ENCODE results near the gene LARP1B. TPM values are rescaled to one million over a fixed set of nuclear protein-coding genes. Genes with fewer than 3 reads are reported as not detected.
"Not testable (repeated sequence)": the region's sequence is repeated elsewhere in the genome, so short reads cannot be mapped to it uniquely, and the experiment has no call there.

Gene LARP1B
- total RNA-seq, 4 donors from 2014 or later, result 35.1 to 49.2 (median 40.1) TPM

DNA sequence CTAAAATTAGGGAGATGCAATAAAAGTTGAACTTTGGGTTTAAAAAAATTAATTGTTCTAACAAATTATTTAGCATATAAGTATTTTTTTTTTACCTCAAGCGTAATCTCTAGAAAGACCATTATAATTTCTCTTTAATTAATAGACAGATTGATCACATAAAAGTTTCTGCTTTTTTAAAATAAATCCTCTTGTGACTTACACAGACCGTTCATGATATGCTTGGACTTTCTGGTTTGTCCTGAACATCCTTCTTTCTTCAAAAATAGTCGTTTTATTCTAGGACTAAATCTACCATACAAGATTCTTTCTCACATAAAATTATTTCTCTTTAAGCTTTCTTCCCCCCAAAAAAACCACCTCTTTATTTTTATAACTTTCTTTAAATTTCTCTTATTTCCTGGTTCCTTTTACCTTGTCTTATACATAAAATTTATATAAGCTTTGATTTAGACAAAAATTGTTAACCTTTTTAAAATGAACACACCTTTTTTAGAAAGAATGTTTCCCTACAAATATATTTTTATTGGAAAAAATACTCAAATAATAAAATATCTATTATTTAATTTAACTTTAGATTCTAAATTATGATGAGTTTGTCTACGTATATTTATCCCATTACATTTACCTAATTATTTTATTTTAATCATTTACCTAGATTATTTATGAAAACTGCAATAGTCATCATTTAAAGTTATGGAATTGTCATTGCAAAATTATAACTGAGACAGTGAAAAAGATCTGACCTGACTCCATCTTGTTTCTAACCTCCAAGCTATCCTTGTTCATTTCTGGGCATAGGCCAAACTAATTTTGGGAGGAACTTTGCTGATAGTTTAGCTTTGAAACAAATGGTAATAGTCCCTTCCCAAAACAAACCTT lies 188.9 kb downstream of the LARP1B start:
- intact Hi-C loops (cut with DNase I; ENCODE audit: low total_unique reads), result no loop called here
- no peak for DNase-seq
- Histone ChIP-seq H3K36me3 (no peaks in the 10 kb centered on the region), H3K9me3 (peaks cover 0 to 16% of the 10 kb centered on the region in 2 donors), H3K27ac (no peak overlapping the region), H3K27me3 (no peaks in the 10 kb centered on the region), H3K4me1 (no peaks in the 10 kb centered on the region), H3K4me3 (no peak overlapping the region)
- TF ChIP-seq EP300 (IDR thresholded peaks at IDR 0.05; ENCODE audit: low read depth) (no peak), POLR2AphosphoS5 (IDR thresholded peaks at IDR 0.05) (no peak), POLR2A (IDR thresholded peaks at IDR 0.05) (no peak), CTCF (IDR thresholded peaks at IDR 0.05) (no peak)
- WGBS, 2 donors (ENCODE audit: low coverage in 1 of 2), result 73% methylated on average over 4 of the region's 4 CpGs
- in situ Hi-C loops (cut with MboI; ENCODE audit: low pct_ligation_motif_present in 1 of 4, low pct_unique_long_range_greater_than_20kb in 1 of 4, low sequenced_read_pairs in 3 of 4), result no loop called here

- intact Hi-C loops (cut with DNase I; ENCODE audit: low total_unique reads), result no loop called here
- Histone ChIP-seq H3K4me3 (no peak overlapping the region), H3K27ac (no peak overlapping the region), H3K27me3 (no peaks in the 10 kb centered on the region), H3K9me3 (no peaks in the 10 kb centered on the region), H3K4me1 (peaks cover 0 to 6% (median 0%) of the 10 kb centered on the region in 4 donors), H3K36me3 (no peaks in the 10 kb centered on the region)
- in situ Hi-C loops (cut with MboI; ENCODE audit: low pct_ligation_motif_present in 1 of 4, low pct_unique_long_range_greater_than_20kb in 1 of 4, low sequenced_read_pairs in 3 of 4), result no loop called here
- DNase-seq, result no peak
- TF ChIP-seq CTCF (IDR thresholded peaks at IDR 0.05) (no peak), POLR2A (IDR thresholded peaks at IDR 0.05) (no peak), EP300 (IDR thresholded peaks at IDR 0.05; ENCODE audit: low read depth) (no peak), POLR2AphosphoS5 (IDR thresholded peaks at IDR 0.05) (no peak)
- WGBS, 2 donors (ENCODE audit: low coverage in 1 of 2), result 73 to 100% methylated on average over 1 to 3 of the region's 3 CpGs
Measured at GRCh38 chr4:128255906-128256305, 194.8 kb downstream of the LARP1B start.

DNA sequence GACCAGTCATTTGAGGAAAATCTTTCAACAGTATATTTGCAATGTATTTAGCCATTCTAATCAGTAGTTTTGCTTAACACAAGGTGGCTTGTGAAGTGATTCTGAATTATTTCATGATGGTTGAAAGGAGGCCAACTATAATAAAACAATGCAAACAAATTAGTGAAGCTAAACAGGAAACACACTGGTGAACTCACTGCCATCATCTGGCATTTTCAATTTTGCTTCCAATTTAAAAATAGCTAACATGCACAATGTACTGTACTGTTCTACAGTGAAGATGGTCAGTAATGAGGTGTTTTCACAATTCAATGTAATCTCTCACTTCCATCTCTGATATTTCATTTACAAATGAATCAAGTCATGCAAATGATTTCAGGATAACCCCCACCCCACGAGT lies 195.4 kb downstream of the LARP1B start:
- H3K4me3 ChIP-seq, result no peak overlapping the region
- intact Hi-C loops (cut with DNase I; ENCODE audit: low total_unique reads), result no loop called here
- 26% methylated on average over 1 of the region's 1 CpG; no CpG with 5 or more reads in 1 of the 2 donors for WGBS, 2 donors (ENCODE audit: low coverage in 1 of 2)
- H3K27me3 ChIP-seq, result no peaks in the 10 kb centered on the region
- no peak overlapping the region for H3K27ac ChIP-seq
- peaks cover 0 to 6% (median 0%) of the 10 kb centered on the region in 4 donors for H3K4me1 ChIP-seq
- in situ Hi-C loops (cut with MboI; ENCODE audit: low pct_ligation_motif_present in 1 of 4, low pct_unique_long_range_greater_than_20kb in 1 of 4, low sequenced_read_pairs in 3 of 4), result no loop called here
- no peak for DNase-seq
- H3K36me3 ChIP-seq, result no peaks in the 10 kb centered on the region
- H3K9me3 ChIP-seq, result no peaks in the 10 kb centered on the region
- TF ChIP-seq CTCF (IDR thresholded peaks at IDR 0.05), result no peak
- no peak for TF ChIP-seq POLR2A (IDR thresholded peaks at IDR 0.05)
- TF ChIP-seq POLR2AphosphoS5 (IDR thresholded peaks at IDR 0.05), result no peak
- no peak for TF ChIP-seq EP300 (IDR thresholded peaks at IDR 0.05; ENCODE audit: low read depth)

DNA sequence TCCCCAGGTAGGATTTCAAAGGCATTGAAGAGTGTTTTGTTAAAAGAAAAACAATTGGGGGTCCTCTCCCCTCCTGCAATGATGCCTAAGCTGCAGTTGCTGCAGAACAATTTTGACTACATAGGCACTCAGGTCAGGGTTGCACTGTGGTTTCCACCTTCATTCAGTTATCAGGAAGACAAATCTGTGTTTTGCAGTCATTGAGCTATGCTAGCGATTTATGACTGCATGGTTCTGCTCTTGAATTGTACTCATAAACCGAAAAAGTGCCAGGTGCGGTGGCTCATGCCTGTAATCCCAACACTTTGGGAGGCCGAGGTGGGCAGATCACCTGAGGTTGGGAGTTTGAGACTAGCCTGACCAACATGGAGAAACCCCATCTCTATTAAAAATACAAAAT lies 197.1 kb downstream of the LARP1B start:
- H3K27me3 ChIP-seq; H3K9me3 ChIP-seq; H3K36me3 ChIP-seq; H3K27ac ChIP-seq; DNase-seq; in situ Hi-C loops (cut with MboI; ENCODE audit: low pct_ligation_motif_present in 1 of 4, low pct_unique_long_range_greater_than_20kb in 1 of 4, low sequenced_read_pairs in 3 of 4); H3K4me3 ChIP-seq; H3K4me1 ChIP-seq; intact Hi-C loops (cut with DNase I; ENCODE audit: low total_unique reads): not testable (repeated sequence)
- 40 to 62% methylated on average over 1 to 4 of the region's 4 CpGs for WGBS, 2 donors (ENCODE audit: low coverage in 1 of 2)

DNA sequence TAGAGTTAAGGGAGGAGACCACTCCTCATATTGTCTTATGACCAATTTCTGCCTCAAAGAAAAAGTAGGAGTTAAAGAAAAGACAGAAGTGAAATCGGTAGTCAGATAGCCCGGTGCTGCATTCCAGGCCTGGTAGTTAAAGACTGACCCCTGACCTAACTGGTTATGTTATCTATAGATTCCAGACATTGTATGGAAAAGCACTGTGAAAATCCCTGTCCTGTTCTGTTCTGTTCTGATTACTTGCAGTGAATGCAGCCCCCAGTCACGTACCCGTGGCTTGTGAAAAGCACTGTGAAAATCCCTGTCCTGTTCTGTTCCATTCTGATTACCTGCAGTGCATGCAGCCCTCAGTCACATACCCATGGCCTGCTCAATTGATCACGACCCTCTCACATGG lies 198.8 kb downstream of the LARP1B start:
- H3K27ac ChIP-seq; H3K4me1 ChIP-seq; DNase-seq; H3K36me3 ChIP-seq; H3K9me3 ChIP-seq; intact Hi-C loops (cut with DNase I; ENCODE audit: low total_unique reads); H3K27me3 ChIP-seq; in situ Hi-C loops (cut with MboI; ENCODE audit: low pct_ligation_motif_present in 1 of 4, low pct_unique_long_range_greater_than_20kb in 1 of 4, low sequenced_read_pairs in 3 of 4); H3K4me3 ChIP-seq: not testable (repeated sequence)
- WGBS, 2 donors (ENCODE audit: low coverage in 1 of 2), result 50 to 67% methylated on average over 3 to 5 of the region's 5 CpGs

Other genes starting within 250 kb of the LARP1B start
- gene PLK4, start 180.4 kb upstream of the LARP1B start, total RNA-seq, result 10 to 100 TPM in 1 of 4 donors, 1 to 10 TPM in 2, not detected in 1; 1.4 to 27.3 (median 2.3) TPM
- 10 to 100 TPM; 26.6 to 50.5 (median 34.4) TPM for gene MFSD8, start 96.1 kb upstream of the LARP1B start, total RNA-seq
- 10 to 100 TPM; 13.7 to 22.3 (median 16.0) TPM for gene ABHD18, start 95.9 kb upstream of the LARP1B start, total RNA-seq
- 10 to 100 TPM; 19.9 to 49.1 (median 31.4) TPM for gene PGRMC2, start 226.5 kb downstream of the LARP1B start, total RNA-seq

Data from transverse colon (tissue), 4 donors.